ENCODE measurements around the gene PBRM1.

PBRM1 gene

DNA sequence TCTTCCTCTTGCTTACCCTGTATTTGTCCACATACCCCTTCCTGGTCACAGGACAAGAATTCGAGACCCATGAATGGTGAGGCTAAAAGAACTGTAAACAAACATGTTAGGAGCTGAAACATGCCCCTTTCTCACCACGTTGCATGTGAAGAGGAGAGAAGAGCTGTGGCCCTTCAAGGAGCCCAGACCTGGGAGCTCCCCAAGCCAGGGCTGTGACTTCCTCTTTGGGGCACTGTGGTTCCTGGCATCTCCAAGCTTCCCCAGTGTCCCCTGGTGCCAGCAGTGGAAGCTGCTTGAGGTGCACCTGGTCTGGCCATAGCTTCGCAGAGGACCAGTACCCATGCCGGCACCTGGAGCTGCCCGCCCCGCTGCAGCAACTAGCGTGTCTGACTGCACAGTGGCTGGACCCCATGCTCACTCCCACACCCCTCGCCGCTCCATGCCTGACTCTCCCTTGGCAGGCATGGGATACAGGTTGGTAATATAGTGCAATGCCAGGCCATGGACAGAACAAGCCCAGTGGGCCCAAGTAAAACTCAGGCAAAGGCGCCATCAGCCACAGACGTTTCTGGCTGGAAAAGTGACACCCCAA is 30.1 kb upstream of the PBRM1 start:
- DNase-seq (ENCODE audit: insufficient read length): no peak
- TF ChIP-seq POLR2A (IDR thresholded peaks at IDR 0.05; ENCODE audit: low read depth, low read length): no peak
- no peak for TF ChIP-seq TAF1 (IDR thresholded peaks at IDR 0.05; ENCODE audit: borderline replicate concordance, low read depth, low read length)
- TF ChIP-seq POLR2AphosphoS5 (IDR thresholded peaks at IDR 0.05; ENCODE audit: low read depth, low read length): no peak
- no peak for FAIRE-seq

DNA sequence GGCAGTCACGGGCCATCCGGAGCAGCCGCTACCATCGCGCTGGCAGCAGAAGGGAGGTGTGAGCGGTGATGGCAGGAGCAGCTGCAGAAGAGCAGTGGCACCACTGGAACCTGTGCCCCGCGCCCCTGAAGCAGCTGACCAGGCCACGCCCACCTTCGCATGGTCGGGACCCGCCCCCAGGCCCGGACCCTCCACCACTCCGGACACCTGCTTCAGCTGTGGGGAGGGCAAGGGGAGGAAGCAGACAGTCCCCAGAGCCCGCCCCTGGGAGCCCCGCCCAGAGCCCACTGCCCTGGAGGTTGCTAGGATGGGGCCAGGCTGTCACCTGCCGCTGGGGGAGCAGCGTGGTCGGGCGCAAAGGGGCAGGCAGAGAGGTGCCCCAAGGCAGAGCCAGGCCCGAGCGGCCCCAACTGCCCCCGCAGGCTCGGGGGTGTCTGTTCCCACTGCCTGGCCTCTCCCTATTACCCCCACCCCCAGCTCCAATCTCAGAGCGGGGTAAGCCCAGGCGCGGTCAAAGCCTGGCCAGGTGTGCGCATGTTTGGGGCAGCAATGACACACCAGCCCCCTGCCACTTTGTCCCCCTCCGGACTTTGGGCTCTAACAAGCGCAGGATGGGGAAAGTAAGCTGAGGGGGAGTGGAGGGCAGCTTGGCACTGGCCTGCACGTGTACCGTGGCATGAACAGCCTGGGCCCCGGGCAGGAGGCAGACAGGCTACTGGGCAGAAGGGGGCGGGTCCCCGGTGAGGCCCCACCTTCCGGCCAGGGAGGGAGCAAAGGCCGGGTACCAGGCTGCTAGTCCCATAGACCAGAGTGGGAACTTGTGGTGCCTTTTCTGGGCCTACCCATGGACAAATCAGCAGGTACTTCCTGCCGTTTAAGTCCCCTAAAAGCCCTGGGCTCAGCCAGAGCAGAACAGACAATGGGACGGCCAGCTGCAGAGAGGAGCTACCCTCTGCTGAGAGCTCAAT is 28.9 kb upstream of the PBRM1 start:
- TF ChIP-seq POLR2AphosphoS5 (IDR thresholded peaks at IDR 0.05; ENCODE audit: low read depth, low read length) (no peak), TAF1 (IDR thresholded peaks at IDR 0.05; ENCODE audit: borderline replicate concordance, low read depth, low read length) (no peak), POLR2A (IDR thresholded peaks at IDR 0.05; ENCODE audit: low read depth, low read length) (no peak)
- DNase-seq (ENCODE audit: insufficient read length): no peak
- FAIRE-seq: no peak

DNA sequence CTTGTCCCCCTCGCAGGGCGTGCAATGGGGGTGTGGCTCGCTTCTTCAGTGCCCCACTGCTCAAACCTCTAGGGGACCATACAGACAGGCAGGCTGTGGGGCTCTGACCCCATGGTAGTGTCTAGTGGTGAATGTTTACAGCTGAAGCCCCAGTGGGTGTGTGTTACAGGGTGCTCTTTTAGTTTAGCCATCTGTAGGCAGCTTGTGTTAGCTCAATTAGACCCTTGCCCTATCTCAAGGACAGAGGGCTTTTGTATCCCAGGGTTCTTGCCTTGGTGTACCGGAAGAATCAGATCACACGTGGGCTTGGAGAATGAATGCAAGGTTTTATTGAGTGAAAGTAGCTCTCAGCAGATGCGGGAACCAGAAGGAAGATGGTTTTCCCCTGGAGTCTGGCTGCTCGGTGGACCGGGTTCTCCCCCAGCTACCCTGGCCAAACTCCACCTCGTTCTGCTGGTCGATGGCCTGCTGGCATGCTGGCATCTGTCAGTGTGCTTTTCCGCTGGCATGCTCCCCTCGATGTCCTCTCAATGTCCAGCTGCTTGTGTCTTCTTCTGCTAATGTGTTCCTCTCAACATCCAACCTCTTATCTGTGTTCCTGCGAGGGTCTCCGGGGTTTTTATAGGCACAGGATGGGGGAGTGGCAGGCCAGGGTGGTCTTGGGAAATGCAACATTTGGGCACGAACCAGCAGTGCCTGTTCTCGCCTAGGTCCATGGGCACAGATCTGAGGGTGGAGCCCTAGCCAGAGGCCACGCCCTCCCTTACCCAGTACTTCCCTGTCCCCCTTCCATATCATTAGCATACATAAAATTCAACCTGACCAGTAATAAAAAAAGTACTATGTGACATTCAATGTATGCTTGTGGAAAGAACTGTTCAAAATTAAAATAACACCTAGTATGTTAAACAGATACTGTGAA is 26.8 kb upstream of the PBRM1 start:
- TF ChIP-seq TAF1 (IDR thresholded peaks at IDR 0.05; ENCODE audit: borderline replicate concordance, low read depth, low read length) (no peak), POLR2AphosphoS5 (IDR thresholded peaks at IDR 0.05; ENCODE audit: low read depth, low read length) (no peak), POLR2A (IDR thresholded peaks at IDR 0.05; ENCODE audit: low read depth, low read length) (no peak)
- DNase-seq (ENCODE audit: insufficient read length) (no peak), FAIRE-seq (no peak)

DNA sequence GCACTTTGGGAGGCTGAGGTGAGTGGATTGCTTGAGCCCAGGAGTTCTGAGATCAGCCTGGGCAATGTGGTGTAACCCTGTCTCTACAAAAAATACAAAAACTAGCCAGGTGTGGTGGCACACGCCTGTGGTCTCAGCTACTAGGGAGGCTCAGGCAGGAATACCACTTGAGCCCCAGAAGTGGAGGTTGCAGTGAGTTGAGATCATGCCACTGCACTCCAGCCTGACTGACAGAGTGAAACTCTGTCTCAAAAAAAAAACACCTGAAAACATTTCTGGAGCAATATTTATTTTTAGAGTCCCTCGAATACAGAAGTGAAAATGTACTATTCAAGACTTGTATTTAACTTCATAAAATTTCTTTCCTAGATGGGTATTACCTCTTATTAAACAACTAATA is 24.8 kb upstream of the PBRM1 start:
- no peak for TF ChIP-seq POLR2AphosphoS5 (IDR thresholded peaks at IDR 0.05; ENCODE audit: low read depth, low read length)
- TF ChIP-seq TAF1 (IDR thresholded peaks at IDR 0.05; ENCODE audit: borderline replicate concordance, low read depth, low read length): no peak
- TF ChIP-seq POLR2A (IDR thresholded peaks at IDR 0.05; ENCODE audit: low read depth, low read length): no peak
- FAIRE-seq: peak; percentile 67
- no peak for DNase-seq (ENCODE audit: insufficient read length)

DNA sequence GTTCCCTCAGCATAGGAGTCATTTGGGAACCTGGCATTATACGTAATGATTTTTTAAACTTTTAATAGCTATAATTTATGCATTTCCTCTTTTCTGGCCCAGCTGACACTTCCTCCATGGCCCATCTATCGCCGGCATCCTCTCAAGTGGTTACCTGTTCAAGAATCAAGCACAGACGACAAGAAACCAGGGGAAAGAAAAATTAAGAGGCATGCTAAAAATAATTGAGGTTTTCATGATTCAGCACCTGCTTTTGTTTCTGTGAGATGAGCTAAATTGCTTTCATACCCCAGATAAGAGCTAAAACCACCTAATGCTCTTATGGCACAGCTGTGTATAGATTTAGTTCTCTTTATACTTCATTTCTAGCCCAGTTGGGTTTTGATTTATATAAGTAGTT is 21.9 kb upstream of the PBRM1 start:
- no peak for TF ChIP-seq POLR2AphosphoS5 (IDR thresholded peaks at IDR 0.05; ENCODE audit: low read depth, low read length)
- no peak for TF ChIP-seq POLR2A (IDR thresholded peaks at IDR 0.05; ENCODE audit: low read depth, low read length)
- TF ChIP-seq TAF1 (IDR thresholded peaks at IDR 0.05; ENCODE audit: borderline replicate concordance, low read depth, low read length): no peak
- FAIRE-seq: no peak
- DNase-seq (ENCODE audit: insufficient read length): no peak

DNA sequence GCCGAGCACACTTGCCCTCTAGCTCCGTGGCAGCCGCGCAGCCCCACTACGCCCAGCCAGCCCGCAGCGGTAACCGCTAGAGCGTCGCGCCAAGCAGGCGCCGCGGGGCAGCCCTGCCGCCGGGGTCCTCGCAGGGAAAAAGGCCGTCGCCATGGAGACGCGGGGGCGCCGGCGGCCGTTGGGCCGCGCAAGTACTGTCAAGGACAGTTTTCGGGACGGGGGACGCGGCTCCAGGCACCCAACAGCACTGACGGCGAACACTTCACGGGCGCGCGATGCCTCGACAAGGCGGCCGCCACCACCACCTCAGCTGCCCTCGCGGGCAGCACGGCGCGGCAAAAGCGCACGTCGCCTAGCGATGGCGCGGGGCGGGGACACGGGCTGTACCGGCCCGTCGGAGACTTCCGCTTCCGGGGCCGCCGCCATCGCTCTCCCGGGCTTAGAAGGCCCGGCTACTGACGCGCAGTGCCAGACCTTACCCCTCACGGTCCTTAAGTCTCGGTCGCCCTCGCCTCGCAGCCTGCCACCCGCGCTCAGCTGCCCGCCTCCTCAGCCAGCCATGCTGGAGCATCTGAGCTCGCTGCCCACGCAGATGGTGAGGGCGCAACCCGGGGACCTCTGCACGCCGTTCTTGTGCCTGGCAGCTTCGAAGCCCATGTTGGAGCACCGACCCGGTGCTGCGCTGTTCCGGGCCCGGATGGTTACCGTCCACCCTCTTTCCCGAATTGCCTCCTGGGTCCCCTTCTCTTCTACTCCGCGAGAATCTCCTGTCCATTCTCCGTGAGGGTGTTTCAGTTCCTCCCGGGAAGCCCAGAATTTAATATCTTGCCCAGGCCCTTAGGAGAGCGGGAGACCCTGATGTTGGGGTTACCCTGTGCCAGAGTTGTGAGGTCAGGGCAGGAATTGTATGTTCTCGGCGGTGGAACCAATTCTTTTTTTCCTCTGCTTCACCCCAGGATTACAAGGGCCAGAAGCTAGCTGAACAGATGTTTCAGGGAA is 20.3 kb upstream of the PBRM1 start, which contains the start of the genes GLT8D1 and SPCS1:
Gene GLT8D1 (minus strand): TSS at position 104 of the 999 bp plus-strand sequence. CDS start 5,331 bp downstream, outside the sequence.
Gene SPCS1 (plus strand): TSS at position 419 of the 999 bp plus-strand sequence. CDS start 141 bp downstream, at position 560.
- DNase-seq (ENCODE audit: insufficient read length): peak; percentile 80
- TF ChIP-seq POLR2A (IDR thresholded peaks at IDR 0.05; ENCODE audit: low read depth, low read length): peak; percentile 91
- peak; percentile 47 for TF ChIP-seq TAF1 (IDR thresholded peaks at IDR 0.05; ENCODE audit: borderline replicate concordance, low read depth, low read length)
- peak; percentile 91 for TF ChIP-seq POLR2AphosphoS5 (IDR thresholded peaks at IDR 0.05; ENCODE audit: low read depth, low read length)
- peak; percentile 92 for FAIRE-seq

DNA sequence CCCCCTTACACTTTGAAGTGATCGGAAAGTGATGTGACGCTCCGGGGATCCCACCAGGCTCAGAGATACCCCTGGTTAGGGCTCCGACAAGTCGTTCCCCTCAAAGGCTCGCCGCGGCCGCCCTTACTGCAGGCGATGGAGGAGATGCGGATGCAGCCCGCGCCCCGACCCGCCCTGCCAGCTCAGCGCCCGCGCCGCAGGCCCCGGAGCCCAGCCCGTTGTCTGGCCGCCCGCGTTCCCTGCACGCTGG is 19.6 kb upstream of the PBRM1 start:
- DNase-seq (ENCODE audit: insufficient read length) (no peak), FAIRE-seq (no peak)
- TF ChIP-seq POLR2A (IDR thresholded peaks at IDR 0.05; ENCODE audit: low read depth, low read length): no peak
- no peak for TF ChIP-seq TAF1 (IDR thresholded peaks at IDR 0.05; ENCODE audit: borderline replicate concordance, low read depth, low read length)
- no peak for TF ChIP-seq POLR2AphosphoS5 (IDR thresholded peaks at IDR 0.05; ENCODE audit: low read depth, low read length)

DNA sequence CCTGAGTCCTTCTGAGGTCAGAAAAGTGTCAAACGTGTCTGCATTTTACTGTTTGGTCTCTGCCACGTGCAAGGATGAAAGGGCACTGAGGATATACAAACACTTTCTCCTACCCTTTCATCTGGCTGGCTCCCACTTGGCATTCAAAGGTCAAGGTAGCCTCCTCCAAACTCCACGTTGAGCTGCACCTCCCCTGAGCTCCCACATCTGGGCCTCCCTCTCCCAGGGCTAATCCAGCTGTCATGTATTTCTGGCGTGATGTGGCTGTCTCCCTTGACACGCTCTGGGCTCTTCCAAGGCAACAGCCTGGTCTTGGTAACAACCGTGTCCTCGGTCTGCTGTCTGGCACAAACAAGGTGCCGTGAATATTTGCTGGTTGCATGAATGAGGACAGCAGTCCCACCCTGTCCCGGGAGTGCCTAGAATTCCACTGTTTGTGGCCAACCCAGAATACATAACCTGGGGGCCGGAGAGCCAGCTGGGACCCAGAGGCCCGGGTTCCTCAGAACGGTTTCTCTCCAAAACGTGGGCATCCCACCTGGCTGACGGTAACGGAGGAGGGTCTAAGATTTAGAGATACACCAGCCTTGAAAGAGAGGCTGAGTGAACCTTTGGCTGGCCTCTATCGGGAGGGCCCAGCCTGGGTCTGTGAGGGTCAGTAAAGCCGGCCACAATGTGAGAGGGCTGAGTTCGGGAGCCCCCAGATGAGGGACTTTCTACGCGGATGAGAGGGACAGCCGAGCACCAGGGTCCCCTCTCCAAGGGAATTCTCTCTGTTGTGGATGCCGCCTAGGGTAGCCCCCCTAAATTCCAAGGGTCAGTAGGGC is 19.1 kb upstream of the PBRM1 start:
- DNase-seq (ENCODE audit: insufficient read length) (no peak), FAIRE-seq (peak; percentile 61)
- TF ChIP-seq POLR2AphosphoS5 (IDR thresholded peaks at IDR 0.05; ENCODE audit: low read depth, low read length) (no peak), TAF1 (IDR thresholded peaks at IDR 0.05; ENCODE audit: borderline replicate concordance, low read depth, low read length) (no peak), POLR2A (IDR thresholded peaks at IDR 0.05; ENCODE audit: low read depth, low read length) (no peak)

DNA sequence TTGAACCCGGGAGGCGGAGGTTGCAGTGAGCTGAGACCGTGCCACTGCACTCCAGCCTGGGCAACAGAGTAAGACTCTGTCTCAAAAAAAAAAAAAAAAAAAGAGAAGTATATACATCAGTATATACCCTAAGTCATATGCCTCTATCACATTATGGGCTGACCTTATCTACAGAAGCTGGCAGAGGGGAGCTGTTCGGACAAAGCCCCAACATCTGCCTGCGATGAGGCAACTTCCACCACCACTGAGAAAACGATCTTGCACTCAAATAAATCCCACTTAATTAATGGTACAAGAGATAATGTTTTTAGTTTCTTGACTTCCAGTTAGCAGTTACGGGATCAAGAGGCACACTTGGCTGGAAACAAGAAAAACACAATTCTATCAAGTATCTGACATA is 17.6 kb upstream of the PBRM1 start:
- TF ChIP-seq TAF1 (IDR thresholded peaks at IDR 0.05; ENCODE audit: borderline replicate concordance, low read depth, low read length) (no peak), POLR2AphosphoS5 (IDR thresholded peaks at IDR 0.05; ENCODE audit: low read depth, low read length) (no peak), POLR2A (IDR thresholded peaks at IDR 0.05; ENCODE audit: low read depth, low read length) (no peak)
- no peak for FAIRE-seq

More for the DNA sequence above, 17.6 kb upstream of the PBRM1 start:
- no peak for DNase-seq (ENCODE audit: insufficient read length)
